GM19324 (cell line): ENCODE results near the gene ATP13A1.
"Not testable (repeated sequence)": the region's sequence is repeated elsewhere in the genome, so short reads cannot be mapped to it uniquely, and the experiment has no call there.

ENCODE experiments used
- ATAC-seq: cut with Tn5 transposase; IDR thresholded peaks from one replicate; pipeline ENCODE4 v1.9.1; 2021; ENCODE audit warnings: mild to moderate bottlenecking, moderate library complexity; ENCODE audit not compliant: unreplicated experiment, low FRiP score

ATP13A1 gene

DNA sequence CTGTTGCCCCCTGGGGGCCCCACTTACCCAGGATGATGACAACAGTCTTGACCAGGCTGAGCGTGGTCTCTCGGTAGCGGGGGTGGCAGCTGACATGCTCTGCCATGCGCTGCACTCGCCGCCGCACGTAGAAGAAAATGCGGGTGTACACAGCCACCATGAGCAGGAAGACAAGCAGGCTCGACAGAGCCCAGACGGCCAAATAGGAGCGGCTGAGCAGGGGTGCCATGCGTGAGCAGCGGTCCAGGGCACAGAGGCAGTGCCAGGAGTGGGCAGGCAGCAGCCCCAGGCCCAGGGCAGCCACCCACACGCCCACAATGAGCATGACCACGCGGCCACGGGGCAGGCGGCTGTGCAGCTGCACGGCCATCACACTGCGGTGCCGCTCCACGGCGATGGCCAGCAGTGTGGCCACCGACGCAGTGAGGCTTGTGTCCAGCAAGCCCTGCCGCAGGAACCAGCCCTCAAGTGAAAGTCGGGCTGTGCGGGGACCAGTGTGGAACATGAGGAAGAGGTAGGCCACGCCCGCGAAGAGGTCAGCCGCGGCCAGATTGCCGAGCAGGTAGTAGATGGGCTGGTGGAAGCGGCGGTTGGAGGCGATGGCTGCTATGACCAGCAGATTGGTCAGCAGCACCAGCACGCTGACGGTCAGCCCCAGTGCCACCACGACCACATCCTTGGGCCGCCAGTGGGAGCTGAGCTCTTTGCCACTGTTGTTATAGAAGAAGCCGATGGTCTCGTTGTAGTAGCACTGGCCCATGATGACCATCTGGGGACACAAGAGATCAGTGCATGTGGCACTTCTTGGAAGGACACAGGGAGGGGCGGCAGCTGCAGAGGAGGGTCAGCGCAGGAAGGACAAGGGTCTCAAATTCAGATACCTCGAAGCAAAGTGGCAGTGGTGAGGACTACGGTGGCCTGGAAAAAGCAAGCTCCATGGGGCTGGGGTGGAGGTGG lies 36.7 kb downstream of the ATP13A1 start:
- ATAC-seq, result no peak

DNA sequence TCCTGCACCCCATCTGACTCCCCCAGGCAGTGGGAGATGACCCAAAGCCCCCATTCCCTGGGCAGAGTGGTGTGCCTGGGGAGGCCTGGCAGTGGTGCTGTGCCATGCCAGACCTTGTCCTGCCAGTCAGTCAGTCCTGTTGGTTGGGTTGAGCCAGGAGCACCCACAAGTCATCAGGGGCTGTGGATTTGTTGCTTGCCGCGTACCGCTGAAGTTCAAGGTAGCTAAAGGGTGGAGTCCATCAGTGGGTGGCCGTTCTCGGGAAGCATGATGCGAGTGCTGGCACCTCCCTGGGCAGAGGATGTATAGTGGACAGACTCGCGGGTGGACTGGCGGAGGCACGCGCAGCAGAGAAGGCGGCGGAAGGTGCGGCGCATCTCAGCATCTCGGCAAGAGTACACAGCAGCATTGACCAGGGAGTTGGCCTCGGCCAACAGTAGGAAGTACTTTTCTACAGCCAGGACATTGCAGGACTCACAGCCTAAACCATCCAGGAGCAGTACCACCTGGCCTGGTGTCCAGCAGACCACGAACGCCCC lies 39.4 kb downstream of the ATP13A1 start:
- ATAC-seq, result no peak

DNA sequence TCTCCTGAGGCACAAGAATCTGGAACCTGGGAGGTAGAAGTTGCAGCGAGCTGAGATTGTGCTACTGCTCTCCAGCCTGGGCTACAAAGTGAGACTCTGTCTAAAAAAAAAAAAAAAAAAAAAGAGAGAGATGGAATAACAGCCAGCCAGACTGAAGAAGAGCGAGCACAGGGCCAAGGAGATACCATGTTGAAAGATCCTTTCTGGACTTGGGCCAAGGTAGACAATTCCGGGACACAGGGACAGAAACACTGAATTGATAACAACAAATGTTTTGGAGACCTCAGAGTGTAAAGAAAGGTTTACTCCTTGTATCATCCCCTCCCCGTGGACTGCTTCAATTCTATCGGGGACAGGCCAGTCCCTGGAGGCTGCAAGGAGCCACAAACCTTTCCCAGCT lies 40.1 kb downstream of the ATP13A1 start:
- ATAC-seq, result no peak

DNA sequence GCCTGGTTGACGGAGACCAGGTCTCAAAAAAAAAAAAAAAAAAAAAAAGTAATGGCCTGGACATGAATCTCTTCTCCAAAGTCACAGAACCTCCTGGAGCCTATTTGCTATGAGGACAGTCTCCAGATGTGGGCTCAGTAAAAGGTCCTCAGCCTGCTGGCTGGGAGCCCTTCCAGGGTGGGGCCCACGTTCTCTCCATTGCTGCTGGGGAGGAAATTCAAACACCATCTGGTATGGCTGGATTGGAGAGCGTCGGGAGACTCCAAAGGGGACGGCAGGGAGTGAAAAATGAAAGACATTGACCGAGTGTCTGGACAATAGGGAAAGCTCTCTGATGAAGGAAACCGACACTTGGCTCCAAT lies 43.6 kb downstream of the ATP13A1 start:
- ATAC-seq, result no peak

DNA sequence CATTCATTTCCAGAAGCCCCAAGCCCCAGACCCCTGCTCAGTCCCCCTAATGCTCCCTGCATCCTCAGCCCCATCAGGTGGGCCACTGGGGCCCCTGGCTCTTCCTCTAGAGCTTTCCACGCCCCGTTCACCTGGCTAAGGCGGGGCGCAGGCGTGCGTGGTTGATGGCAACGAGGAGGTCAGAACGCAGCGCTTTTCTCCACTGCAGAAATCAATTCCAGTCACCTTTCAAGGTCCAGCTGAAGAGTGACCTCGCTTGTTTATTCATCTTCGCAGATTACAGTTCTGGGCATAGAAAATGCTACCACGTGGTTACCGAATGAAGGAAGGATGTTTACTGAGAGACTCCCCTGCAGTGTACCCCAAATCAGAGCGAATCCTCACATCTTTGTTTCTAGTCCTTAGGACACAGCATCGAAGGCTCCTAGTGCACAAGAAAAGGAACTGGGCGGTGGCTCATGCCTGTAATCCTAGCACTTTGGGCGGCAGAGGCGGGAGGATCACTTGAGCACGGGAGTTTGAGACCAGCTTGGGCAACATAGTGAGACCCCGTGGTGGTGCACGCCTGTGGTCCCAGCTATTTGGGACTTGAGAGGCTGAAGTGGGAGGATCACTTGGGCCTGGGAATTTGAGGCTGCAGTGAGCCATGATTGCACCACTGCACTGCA lies 44.2 kb downstream of the ATP13A1 start:
- ATAC-seq, result no peak

DNA sequence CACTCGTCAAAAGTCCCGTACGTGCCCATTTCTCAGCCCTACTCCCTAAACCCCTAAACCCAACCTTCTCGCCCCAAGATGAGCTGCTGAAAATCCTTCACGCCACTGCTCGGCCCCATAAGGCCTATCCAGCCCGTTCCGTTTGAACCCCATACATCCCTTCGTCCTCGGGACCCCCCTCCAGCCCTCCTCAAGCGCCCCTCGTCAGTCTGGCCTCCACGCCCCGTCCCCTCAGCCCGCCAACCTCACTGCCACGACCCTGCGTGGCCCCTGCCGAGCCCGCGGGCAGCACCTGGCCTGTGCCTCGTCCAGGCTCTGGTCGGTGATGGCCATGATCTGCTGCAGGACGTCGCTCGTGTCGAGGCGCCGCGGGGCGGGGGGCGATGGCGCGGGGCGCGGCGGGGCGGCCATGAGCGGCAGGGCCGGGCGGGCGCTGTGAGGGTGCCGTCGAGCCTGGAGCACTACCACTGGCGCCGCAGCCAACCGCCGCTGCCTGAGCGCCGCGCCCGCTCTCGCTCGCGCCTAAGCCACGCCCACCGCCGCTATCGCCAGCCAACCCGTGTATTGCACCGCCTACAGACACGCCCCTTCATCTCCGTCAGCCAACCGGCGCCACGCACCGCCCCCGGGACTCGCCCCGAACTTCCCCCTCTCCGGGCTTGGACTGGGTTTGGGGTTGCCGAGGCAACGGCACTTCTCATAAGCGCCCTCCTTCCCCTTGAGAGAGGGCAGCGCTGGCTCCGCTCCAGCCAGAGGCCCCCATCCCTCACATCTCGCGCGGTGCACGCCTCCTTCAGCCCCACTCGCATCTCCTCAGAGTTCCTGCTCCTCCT lies 45.0 kb downstream of the ATP13A1 start, which contains the start of gene PBX4:
Gene PBX4 (minus strand): TSS at position 469 of the 833 bp plus-strand sequence. CDS start 58 bp downstream, at position 411.
- ATAC-seq, result peak; percentile 94

DNA sequence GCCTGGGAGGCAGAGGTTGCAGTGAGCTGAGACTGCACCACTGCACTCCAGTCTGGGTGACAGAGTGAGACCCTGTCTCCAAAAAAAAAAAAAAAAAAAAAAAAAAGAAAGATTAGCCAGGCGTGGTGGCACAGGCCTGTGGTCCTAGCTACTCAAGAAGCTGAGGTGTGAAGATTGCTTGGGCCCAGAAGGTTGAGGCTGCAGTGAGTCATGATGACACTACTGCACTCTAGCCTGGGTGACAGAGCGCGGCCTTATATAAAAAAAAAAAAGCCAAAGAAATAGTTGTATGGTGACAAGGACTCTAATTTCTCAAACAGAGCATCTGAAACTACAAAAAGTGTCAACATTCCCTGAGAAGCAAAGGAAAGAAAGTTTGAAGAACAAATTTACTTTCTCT lies 48.4 kb downstream of the ATP13A1 start:
- ATAC-seq, result no peak

DNA sequence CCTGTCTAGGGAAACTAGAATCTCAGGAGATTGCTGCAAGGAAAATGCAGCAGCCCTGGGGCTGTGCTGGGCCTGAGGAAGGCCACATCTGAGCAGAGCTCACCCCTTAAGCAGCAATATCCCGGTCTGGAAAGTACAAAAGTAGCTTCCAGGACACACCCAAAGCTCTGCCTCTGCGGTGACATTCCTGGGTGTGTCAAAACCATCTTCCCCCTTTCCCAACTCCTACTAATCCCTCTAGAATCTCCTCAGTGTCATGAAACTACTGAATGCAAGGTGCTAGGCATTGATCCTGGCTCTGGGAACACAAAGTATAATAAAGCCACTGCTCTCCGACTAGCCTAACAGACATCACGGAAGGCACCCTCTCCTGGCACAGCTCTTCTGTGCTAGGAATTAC lies 50.0 kb downstream of the ATP13A1 start:
- no peak for ATAC-seq

DNA sequence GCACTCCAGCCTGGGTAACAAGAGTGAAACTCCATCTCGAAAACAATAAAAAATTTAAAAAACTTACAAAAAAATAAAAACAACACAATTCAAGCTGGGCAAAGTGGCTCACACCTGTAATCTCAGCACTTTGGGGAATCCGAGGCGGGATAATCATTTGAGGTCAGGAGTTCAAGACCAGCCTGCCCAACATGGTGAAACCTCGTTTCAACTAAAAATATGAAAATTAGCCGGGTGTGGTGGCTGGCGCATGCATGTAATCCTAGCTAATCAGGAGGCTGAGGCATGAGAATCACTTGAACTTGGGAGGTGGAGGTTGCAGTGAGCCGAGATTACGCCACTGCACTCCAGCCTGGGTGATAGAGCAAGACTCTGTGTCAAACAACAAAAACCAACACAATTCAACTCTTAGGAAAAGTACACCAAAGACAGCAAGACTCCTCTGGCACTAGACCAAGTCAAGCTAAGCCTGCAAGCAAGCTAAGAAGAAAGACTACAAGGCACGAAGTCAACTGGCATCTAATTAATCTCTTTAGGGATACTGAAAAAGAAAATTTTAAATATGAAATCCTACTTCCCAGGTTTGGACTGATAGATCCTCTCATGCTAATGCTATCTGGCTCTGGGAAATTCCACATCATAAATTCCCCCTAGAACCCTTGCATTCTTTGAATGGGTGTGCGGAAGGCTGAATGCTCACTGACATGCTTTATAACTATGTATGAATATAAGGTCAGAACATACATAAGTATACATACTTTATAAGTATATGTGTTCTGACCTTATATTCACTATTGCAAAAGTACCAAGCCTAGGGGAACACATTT lies 52.9 kb downstream of the ATP13A1 start:
- ATAC-seq, result no peak

DNA sequence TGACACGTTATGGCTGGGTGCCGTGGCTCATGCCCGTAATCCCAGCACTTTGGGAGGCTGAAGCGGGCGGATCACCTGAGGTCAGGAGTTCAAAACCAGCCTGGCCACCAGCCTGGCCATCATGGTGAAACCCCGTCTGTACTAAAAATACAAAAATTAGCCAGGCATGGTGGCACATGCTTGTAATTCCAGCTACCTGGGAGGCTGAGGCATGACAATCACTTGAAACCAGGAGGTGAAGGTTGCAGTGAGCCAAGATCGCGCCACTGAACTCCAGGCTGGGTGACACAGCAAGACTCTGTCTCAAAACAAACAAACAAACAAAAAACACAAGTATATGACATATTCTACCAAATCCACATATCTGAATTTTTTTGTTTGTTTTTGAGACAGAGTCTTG lies 56.8 kb downstream of the ATP13A1 start:
- ATAC-seq, result not testable (repeated sequence)

DNA sequence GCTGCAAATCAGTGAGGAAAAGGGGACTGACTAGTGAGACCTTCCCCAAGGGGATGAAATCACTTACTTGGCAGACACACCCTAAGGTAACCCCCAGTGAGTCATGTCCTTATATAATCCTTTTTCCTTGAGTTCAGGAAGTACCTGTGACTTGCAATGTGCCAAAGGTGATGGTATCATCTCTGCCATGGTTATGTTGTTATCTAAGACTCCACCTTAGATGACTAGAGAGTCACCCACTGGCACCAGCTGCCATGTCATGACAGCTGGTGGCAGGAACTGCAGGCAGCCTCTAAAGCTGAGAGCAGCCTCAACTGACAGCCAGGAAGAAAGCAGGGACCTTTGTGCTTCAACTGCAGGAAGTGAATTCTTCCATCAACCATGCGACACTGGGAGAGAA lies 57.5 kb downstream of the ATP13A1 start:
- no peak for ATAC-seq

DNA sequence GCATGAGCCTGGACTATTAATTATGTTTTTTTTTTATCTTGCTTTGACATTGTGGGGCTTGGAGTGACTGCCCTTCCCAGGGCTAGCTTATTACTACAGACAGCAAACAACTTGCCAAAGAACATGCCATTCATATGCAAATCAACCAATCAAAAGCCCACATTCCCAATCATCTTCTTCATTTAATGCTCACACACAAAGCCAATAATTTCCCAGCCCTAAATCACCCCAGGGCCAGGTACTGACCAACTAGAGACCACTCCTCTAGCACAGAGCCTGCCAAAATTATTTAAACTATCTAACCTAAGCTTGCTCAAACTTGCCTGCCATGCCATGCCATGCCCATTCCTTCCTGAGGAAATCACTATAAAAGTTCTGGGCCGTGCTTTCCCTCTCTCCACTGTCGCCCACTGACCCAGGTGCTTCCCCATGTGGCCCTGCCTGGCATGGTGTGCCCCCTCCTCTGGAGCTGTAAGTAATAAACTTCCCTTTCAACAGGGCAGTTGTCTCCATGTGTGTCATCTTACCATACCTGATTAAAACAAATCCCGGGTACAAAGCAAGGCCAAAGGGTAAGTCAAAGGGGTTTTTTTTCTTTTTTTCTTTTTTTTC lies 60.7 kb downstream of the ATP13A1 start:
- ATAC-seq, result no peak

DNA sequence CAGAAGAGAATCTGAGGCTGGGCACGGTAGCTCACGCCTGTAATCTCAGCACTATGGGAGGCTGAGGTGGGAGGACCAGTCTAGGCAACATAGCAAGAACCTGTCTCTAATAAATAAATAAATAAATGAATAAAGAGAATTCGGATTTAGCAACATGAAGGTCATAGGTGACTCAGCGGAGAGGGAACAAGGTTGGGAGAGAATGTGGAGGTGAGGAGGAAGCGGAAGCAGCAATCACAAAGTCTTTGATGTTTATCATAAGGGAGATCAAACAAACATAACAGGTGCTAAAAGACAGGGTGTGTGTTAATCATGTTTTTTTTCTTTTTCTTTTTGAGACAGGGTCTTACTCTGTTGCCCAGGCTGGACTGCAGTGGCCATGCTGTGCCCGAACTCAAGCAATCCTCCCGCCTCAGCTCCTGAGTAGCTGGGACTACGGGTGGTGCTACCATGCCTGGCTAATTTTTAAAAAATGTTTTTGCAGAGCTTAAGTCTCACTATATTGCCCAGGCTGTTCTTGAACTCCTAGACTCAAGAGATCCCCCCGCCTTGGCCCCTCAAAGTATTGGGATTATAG lies 61.3 kb downstream of the ATP13A1 start:
- ATAC-seq, result no peak

DNA sequence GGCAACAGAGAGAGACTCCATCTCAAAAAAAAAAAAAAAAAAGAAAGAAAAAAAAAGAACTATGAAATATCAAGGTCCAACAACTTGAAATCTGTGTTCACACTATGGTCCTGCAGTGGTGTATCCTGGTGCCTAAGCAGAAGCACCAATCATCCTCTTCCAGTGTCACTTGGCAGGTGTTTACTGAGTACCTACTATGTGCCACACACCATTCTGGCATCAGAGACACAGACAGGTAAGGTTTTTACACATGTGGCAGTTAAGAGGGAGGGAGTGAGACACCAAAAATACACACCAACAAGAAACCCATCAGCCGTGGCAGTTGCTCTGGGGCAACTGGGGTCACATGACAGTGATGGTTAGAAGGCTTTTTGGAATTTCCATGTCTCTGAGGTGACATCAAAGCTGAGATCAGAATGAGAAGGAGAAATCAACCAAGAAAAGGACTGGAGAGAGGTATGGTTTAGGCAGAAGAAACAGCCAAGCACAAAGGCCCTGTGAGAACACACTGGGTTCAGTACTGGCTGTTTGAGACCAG lies 62.6 kb downstream of the ATP13A1 start:
- no peak for ATAC-seq

DNA sequence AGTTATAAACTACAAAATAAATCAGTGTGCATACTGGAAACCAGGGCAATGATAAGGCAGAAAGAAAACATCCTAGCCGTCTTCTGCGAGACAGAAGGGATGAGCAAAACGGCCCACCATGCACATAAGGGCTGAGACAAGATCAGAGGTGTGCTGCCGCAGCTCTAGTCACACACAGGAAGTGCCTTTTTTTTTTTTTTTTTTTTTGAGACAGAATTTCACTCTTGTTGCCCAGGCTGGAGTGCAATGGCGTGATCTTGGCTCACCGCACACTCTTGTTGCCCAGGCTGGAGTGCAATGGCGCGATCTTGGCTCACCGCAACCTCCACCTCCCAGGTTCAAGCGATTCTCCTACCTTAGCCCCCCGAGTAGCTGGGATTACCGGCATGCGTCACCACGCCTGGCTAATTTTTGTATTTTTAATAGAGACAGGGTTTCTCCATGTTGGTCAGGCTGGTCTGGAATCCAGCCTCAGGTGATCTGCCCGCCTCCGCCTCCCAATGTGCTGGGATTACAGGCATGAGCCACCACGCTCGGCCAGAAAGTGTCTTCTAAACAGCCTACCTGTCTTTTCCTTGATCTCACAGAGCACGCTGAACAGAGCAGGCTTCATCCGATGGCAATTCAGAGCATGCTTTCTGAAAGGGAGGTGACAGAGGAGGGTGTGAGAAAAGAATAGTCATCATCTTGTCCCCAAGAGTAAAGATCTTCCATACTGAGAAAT lies 64.6 kb downstream of the ATP13A1 start:
- not testable (repeated sequence) for ATAC-seq

DNA sequence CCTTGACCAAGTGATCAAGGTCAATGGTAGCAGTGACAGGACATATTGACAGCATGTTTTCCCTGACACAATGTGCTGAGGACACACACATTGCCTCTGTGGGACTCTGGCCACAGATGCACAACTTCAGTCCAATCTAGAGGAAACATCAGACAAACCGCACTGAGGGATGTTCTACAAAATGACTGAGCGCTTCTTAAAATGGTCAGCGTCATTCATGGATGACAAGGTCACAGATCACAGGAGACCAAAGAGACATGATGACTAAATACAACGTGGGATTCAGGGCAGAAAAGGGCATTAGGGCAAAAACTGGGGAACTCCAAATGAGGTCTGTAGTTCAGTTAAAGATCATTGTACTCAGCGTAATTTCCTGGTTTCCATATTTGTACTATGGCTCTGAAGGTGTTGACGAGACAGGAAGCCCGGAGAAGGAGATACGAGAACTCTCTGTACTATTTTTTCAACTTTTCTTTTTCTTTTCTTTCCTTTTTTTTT lies 65.6 kb downstream of the ATP13A1 start:
- ATAC-seq, result peak; percentile 55
